Fibroblast of skin of abdomen (primary cell): ENCODE results near the gene LDLRAP1.

ENCODE experiments used
- DNase-seq: peaks from one replicate; pipeline ENCODE4 v3.0.0-alpha.2; 2013

The LDLRAP1 gene

GRCh38 chr1:25609921-25610320 is 66.5 kb downstream of the LDLRAP1 start:
- no peak for DNase-seq

GRCh38 chr1:25610822-25611630 is 67.6 kb downstream of the LDLRAP1 start:
- DNase-seq: no peak

- DNase-seq: no peak
Observed at GRCh38 chr1:25611843-25612242, 68.4 kb downstream of the LDLRAP1 start.

GRCh38 chr1:25612421-25612820 is 69.0 kb downstream of the LDLRAP1 start:
- no peak for DNase-seq

- DNase-seq: no peak
Observed at GRCh38 chr1:25613091-25613490, 69.7 kb downstream of the LDLRAP1 start.

- no peak for DNase-seq
Observed at GRCh38 chr1:25614501-25615171, 71.2 kb downstream of the LDLRAP1 start.

- peak; percentile 14 for DNase-seq
Observed at GRCh38 chr1:25615172-25615541, 71.8 kb downstream of the LDLRAP1 start.

- DNase-seq: no peak
Observed at GRCh38 chr1:25615563-25616094, 72.2 kb downstream of the LDLRAP1 start.

- peak; percentile 64 for DNase-seq
Observed at GRCh38 chr1:25616095-25616986, 72.9 kb downstream of the LDLRAP1 start, which contains the start of gene MAN1C1. Gene MAN1C1 (plus strand): TSS chr1:25616791. CDS start chr1:25617798, 1,007 bp downstream.

- DNase-seq: no peak
Observed at GRCh38 chr1:25616987-25617624, 73.7 kb downstream of the LDLRAP1 start.

GRCh38 chr1:25617625-25618432 is 74.4 kb downstream of the LDLRAP1 start:
- no peak for DNase-seq

- DNase-seq: no peak
Observed at GRCh38 chr1:25618433-25618808, 75.0 kb downstream of the LDLRAP1 start.
